SK-N-SH treated with all-trans-retinoic acid at 6 μM for 48 hours (cell line): ENCODE measurements around the gene SH3TC1.

Source experiments
- ATAC-seq: fragments of 200-7000 bp; cut with Tn5 transposase; 3 replicates; pipeline ENCODE4 v1.9.1; 2020; ENCODE audit warnings: mild to moderate bottlenecking, moderate library complexity
- CSDC2 ChIP-seq: fragments of 250-450 bp; sonication (Bioruptor Pico); IDR thresholded peaks from 2 replicates; pipeline ENCODE4 v1.5.0; 2020; ENCODE audit warnings: mild to moderate bottlenecking, moderate library complexity
- CSRNP3 ChIP-seq: fragments of 250-450 bp; sonication (Bioruptor Pico); IDR thresholded peaks from 2 replicates; pipeline ENCODE4 v1.5.1; 2021; ENCODE audit warnings: mild to moderate bottlenecking, moderate library complexity
- ESRRG ChIP-seq: fragments of 250-450 bp; sonication (Bioruptor Pico); IDR thresholded peaks from 2 replicates; pipeline ENCODE4 v1.6.1; 2021; ENCODE audit warnings: mild to moderate bottlenecking
- ISL1 ChIP-seq: fragments of 250-450 bp; sonication (Bioruptor Pico); IDR thresholded peaks from 2 replicates; pipeline ENCODE4 v2.1.2; 2022; ENCODE audit warnings: mild to moderate bottlenecking, moderate library complexity
- OSR1 ChIP-seq: fragments of 250-450 bp; sonication (Bioruptor Pico); IDR thresholded peaks from 2 replicates; pipeline ENCODE4 v1.8.0; 2022; ENCODE audit warnings: moderate library complexity, mild to moderate bottlenecking, inconsistent platforms
- RARB ChIP-seq: fragments of 250-450 bp; sonication (Bioruptor Pico); IDR thresholded peaks from 2 replicates; pipeline ENCODE4 v1.8.0; 2021; ENCODE audit warnings: mild to moderate bottlenecking, moderate library complexity
- TCF4 ChIP-seq: fragments of 250-450 bp; sonication (Bioruptor Pico); IDR thresholded peaks from 2 replicates; pipeline ENCODE4 v1.8.0; 2021; ENCODE audit warnings: mild to moderate bottlenecking, moderate library complexity, borderline replicate concordance
- TOX ChIP-seq: fragments of 250-450 bp; sonication (Bioruptor Pico); IDR thresholded peaks from 2 replicates; pipeline ENCODE4 v1.8.0; 2021; ENCODE audit warnings: mild to moderate bottlenecking, moderate library complexity, borderline replicate concordance
- TSHZ2 ChIP-seq: fragments of 250-450 bp; sonication (Bioruptor Pico); IDR thresholded peaks from 2 replicates; pipeline ENCODE4 v1.5.0; 2020; ENCODE audit warnings: mild to moderate bottlenecking, moderate library complexity
- ZFP3 ChIP-seq: fragments of 250-450 bp; sonication (Bioruptor Pico); IDR thresholded peaks from 2 replicates; pipeline ENCODE4 v1.5.0; 2020; ENCODE audit warnings: mild to moderate bottlenecking, moderate library complexity
- ZFP30 ChIP-seq: fragments of 450-650 bp; formaldehyde crosslinking; IDR thresholded peaks from 2 replicates; pipeline ENCODE4 v1.5.0; 2022; ENCODE audit warnings: mild to moderate bottlenecking, moderate library complexity
- ZNF565 ChIP-seq: fragments of 450-650 bp; formaldehyde crosslinking; conservative IDR thresholded peaks from 2 replicates; pipeline ENCODE4 v1.5.0; 2020; ENCODE audit warnings: low read depth, mild to moderate bottlenecking, moderate library complexity
- ZNF70 ChIP-seq: fragments of 450-650 bp; formaldehyde crosslinking; IDR thresholded peaks from 2 replicates; pipeline ENCODE4 v1.5.0; 2020; ENCODE audit warnings: mild to moderate bottlenecking, moderate library complexity
- ZNF8 ChIP-seq: fragments of 450-650 bp; formaldehyde crosslinking; IDR thresholded peaks from 2 replicates; pipeline ENCODE4 v1.5.0; 2020; ENCODE audit warnings: mild to moderate bottlenecking, moderate library complexity
- TF ChIP-seq, protein P1 (sequence below): fragments of 250-450 bp; sonication (Bioruptor Pico); IDR thresholded peaks from 2 replicates; pipeline ENCODE4 v1.8.0; 2020; ENCODE audit warnings: mild to moderate bottlenecking, moderate library complexity, borderline replicate concordance
- TF ChIP-seq, protein P2 (sequence below): fragments of 250-450 bp; sonication (Bioruptor Pico); IDR thresholded peaks from 2 replicates; pipeline ENCODE4 v1.5.1; 2020; ENCODE audit warnings: low read depth, mild to moderate bottlenecking, moderate library complexity

Gene SH3TC1

DNA sequence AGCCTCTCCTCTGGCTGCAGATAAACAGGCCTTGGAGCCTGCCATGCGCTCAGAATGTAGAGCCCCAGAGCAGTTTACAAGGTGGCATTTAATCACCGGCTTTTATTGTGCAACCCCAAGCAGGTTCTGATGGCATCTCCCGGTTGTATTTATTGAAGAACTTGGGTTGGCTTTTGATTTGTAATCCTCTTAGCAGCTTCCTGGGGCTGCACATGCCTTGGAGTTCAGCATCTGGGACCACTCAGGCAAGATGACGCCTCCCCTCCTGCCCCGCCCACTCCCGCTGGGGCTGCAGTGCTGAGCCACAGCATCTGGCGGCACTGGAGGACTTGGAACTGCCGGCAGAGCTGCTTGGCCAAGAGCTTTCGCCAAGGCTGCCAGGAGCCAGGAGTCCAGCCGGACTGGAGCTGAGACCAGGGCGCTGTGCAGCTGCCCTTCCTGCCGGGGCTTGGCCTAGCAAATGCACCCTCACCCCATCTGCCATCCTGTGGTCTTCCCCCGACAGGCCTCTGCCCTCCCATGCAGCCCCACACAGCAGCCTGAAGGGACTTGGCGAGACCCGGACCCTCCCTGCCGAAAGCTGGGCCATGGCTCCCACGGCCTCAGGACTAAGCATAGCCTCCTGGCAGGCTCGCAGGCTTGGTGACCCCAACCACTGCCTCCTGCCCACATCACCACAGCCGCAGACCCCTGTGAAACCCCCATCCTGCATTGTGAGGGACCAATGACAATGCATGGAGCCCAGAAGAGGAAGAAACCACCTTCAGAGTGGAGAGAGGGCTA is 75.9 kb downstream of the SH3TC1 start:
- ATAC-seq = peak; percentile 93
- TF ChIP-seq TCF4 (CRISPR knock-in tag) (peak; percentile 74; the same call in 1 of the 2 replicates), ZNF8 (CRISPR knock-in tag) (no peak), TSHZ2 (CRISPR knock-in tag) (0 out of 2 replicates have a peak, but pooled peaks have one; percentile 59)

GRCh38 chr4:8275548-8275910 is 76.4 kb downstream of the SH3TC1 start:
- no peak for ATAC-seq
- no peak for TF ChIP-seq OSR1 (CRISPR knock-in tag)
- TF ChIP-seq ISL1 = no peak
- no peak for TF ChIP-seq ESRRG (CRISPR knock-in tag)

DNA sequence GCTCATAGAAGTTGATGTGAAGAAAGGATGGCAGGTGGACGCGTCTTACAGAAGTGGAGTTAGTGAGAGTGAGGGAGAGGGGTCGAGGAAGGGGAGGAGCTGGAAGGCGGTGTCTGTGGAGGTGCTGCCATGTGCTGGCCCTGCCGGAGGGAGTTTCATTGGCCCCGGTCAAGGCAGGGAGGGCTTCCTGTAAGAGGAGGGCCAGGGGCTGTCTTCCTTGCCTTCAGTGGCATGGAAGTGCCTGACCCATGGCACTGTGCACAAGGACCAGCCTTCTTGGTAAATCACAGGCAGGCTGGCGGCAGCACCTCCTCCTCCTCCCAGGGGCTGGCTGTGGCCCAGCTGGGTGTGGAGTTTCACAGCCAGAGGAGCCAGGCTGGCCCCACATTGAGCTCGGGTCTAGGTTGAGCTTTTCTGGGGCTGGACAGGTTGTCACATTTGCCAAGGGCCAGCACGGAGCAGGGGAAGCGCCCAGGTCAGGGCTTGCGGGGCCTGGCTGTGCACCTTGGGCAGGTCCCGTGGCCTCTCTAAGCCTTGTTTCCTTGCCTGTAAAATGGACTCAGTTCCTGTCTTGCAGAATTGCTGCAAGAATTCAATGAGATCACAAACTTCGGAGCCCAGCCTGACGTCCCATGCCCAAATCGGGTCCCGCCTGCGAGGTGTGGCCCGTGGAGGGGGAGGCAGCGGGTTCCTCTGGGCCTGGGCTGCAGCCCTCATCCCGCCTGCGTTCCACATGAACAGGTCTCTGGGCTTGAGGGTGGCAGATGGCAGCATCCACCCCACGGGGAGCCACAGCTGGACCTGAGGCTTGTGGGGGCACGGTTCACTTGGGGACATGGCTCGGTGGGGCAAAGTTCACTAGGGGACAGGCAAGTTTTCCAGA is 77.5 kb downstream of the SH3TC1 start:
- peak; percentile 8; the same call in 2 of the 3 replicates for ATAC-seq
- TF ChIP-seq CSDC2 (CRISPR knock-in tag) (no peak), ZNF70 (CRISPR knock-in tag) (no peak), RARB (CRISPR knock-in tag) (no peak), TSHZ2 (CRISPR knock-in tag) (no peak), ESRRG (CRISPR knock-in tag) (no peak)
- TF ChIP-seq, protein P1, sequence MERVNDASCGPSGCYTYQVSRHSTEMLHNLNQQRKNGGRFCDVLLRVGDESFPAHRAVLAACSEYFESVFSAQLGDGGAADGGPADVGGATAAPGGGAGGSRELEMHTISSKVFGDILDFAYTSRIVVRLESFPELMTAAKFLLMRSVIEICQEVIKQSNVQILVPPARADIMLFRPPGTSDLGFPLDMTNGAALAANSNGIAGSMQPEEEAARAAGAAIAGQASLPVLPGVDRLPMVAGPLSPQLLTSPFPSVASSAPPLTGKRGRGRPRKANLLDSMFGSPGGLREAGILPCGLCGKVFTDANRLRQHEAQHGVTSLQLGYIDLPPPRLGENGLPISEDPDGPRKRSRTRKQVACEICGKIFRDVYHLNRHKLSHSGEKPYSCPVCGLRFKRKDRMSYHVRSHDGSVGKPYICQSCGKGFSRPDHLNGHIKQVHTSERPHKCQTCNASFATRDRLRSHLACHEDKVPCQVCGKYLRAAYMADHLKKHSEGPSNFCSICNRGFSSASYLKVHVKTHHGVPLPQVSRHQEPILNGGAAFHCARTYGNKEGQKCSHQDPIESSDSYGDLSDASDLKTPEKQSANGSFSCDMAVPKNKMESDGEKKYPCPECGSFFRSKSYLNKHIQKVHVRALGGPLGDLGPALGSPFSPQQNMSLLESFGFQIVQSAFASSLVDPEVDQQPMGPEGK = no peak

DNA sequence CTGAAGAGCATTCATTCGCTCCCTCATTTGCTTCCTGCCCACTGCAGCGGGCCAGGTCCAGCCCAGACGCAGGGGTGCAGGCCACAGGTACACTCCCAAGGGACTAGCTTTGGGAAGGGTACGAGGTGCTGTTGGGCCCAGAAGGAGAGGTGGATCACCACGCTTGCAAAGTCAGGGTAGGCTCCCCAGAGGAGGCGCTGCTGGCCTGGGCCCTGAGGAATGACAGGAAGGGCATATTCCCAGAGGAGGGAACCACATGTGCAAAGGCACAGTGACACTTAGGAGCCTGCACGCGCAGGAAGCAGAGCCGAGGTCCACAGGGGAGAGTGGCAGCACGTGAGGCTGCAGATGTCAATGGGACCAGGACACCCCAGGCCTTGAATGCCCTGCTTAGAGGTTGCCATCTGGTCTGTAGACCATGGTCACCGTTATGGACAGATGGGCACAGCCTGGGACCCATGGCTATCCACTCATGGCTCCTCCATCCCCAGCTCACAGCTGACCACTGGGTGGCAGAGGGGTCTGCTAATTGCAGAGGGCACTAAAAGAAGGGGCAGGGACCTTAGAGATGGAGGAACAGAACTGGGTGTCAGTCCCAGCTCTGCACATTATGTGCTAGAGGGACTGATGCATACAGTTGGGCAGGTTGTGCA is 78.4 kb downstream of the SH3TC1 start:
- ATAC-seq = no peak; the same call in 2 of the 3 replicates

DNA sequence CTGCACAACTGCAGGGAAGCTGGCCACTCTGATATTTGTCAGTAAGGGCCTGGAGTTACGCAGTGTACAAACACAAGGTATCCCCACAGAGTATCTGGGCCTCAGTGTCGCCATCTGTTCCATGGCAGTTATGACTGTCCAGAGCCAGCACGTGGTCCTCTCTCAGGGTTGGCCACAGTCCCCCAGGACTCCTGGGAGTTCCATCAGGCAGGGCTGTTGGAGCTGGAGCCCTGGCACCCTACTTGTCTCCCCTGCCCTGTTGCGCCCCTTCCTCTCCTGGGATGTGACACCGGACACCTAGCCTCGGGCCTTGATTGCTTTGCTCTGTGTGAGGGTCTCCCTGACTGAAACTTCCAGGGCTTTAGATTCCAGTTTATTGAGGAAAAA is 78.9 kb downstream of the SH3TC1 start:
- ATAC-seq = peak; percentile 5; the same call in 2 of the 3 replicates
- TF ChIP-seq ESRRG (CRISPR knock-in tag) (no peak), TOX (CRISPR knock-in tag) (no peak), ZNF565 (CRISPR knock-in tag) (no peak), CSRNP3 (CRISPR knock-in tag) (no peak), ZFP30 (CRISPR knock-in tag) (no peak), OSR1 (CRISPR knock-in tag) (no peak)
- TF ChIP-seq, protein P2, sequence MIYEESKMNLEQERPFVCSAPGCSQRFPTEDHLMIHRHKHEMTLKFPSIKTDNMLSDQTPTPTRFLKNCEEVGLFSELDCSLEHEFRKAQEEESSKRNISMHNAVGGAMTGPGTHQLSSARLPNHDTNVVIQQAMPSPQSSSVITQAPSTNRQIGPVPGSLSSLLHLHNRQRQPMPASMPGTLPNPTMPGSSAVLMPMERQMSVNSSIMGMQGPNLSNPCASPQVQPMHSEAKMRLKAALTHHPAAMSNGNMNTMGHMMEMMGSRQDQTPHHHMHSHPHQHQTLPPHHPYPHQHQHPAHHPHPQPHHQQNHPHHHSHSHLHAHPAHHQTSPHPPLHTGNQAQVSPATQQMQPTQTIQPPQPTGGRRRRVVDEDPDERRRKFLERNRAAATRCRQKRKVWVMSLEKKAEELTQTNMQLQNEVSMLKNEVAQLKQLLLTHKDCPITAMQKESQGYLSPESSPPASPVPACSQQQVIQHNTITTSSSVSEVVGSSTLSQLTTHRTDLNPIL (CRISPR knock-in tag) = no peak

More for the DNA sequence above, 78.4 kb downstream of the SH3TC1 start:
- TF ChIP-seq RARB (CRISPR knock-in tag) = no peak
- no peak for TF ChIP-seq ZFP3 (CRISPR knock-in tag)
- TF ChIP-seq, protein P1 = no peak
